Liver (tissue), 9 donors: ENCODE data around the gene PDGFD. TPM values are rescaled to one million over a fixed set of nuclear protein-coding genes. Genes with fewer than 3 reads are reported as not detected.

Source experiments
- DNase-seq: peaks from one replicate; pipeline ENCODE4 v3.0.0-alpha.2; 2017; ENCODE audit warnings: low spot score
- H3K27ac ChIP-seq, 2 donors: one replicate each; pipeline ENCODE4 v1.7.0; 2013; ENCODE audit warnings: inconsistent platforms in 2 of 2, low read length in 2 of 2, control low read depth in 1 of 2, low read depth in 1 of 2, mild to moderate bottlenecking in 1 of 2
- H3K27me3 ChIP-seq, 4 donors: one replicate each; pipeline versions ENCODE4 v1.6.1 to v1.7.0; 2013; ENCODE audit warnings: low read length in 3 of 4, inconsistent platforms in 1 of 4, mild to moderate bottlenecking in 1 of 4, moderate library complexity in 1 of 4; ENCODE audit not compliant: control insufficient read depth in 4 of 4, insufficient read depth in 4 of 4
- H3K36me3 ChIP-seq, 4 donors: one replicate each; pipeline versions ENCODE4 v1.6.1 to v1.7.0; 2013; ENCODE audit warnings: low read length in 3 of 4, mild to moderate bottlenecking in 3 of 4, low read depth in 1 of 4, moderate library complexity in 1 of 4; ENCODE audit not compliant: control insufficient read depth in 4 of 4, insufficient read depth in 3 of 4
- H3K4me1 ChIP-seq, 4 donors: one replicate each; pipeline versions ENCODE4 v1.6.1 to v1.7.0; 2013; ENCODE audit warnings: low read length in 3 of 4, mild to moderate bottlenecking in 3 of 4, moderate library complexity in 1 of 4; ENCODE audit not compliant: control insufficient read depth in 4 of 4, insufficient read depth in 4 of 4
- H3K4me3 ChIP-seq, 3 donors: one replicate each; pipeline versions ENCODE4 v1.6.1 to v1.7.0; 2013; ENCODE audit warnings: low read length in 3 of 3, control low read depth in 1 of 3, low read depth in 1 of 3, mild to moderate bottlenecking in 1 of 3
- H3K9ac ChIP-seq, 2 donors: one replicate each; pipeline ENCODE4 v1.7.0; 2013; ENCODE audit warnings: low read length in 2 of 2, mild to moderate bottlenecking in 2 of 2, moderate library complexity in 2 of 2, control low read depth in 1 of 2, low read depth in 1 of 2
- H3K9me3 ChIP-seq, 4 donors: one replicate each; pipeline versions ENCODE4 v1.6.1 to v1.7.0; 2013; ENCODE audit warnings: low read length in 3 of 4; ENCODE audit not compliant: control insufficient read depth in 4 of 4
- EGR1 ChIP-seq, 2 donors: IDR thresholded peaks; 2 replicates each; pipeline ENCODE4 v1.6.1; 2016 to 2018; ENCODE audit warnings: antibody characterized with exemption in 2 of 2, low read depth in 2 of 2
- FOXA1 ChIP-seq: IDR thresholded peaks from 2 replicates; pipeline ENCODE4 v1.6.1; 2016; ENCODE audit warnings: antibody characterized with exemption
- FOXA2 ChIP-seq: IDR thresholded peaks from 2 replicates; pipeline ENCODE4 v1.6.1; 2016; ENCODE audit warnings: antibody characterized with exemption
- GABPA ChIP-seq, 2 donors: IDR thresholded peaks in 1 of 2; conservative IDR thresholded peaks in 1 of 2; 2 replicates each; pipeline ENCODE4 v1.6.1; 2016; ENCODE audit warnings: antibody characterized with exemption in 2 of 2, mild to moderate bottlenecking in 1 of 2, moderate library complexity in 1 of 2
- HNF4A ChIP-seq, 2 donors: conservative IDR thresholded peaks; 2 replicates each; pipeline ENCODE4 v1.6.1; 2016; ENCODE audit warnings: antibody characterized with exemption in 2 of 2, mild to moderate bottlenecking in 2 of 2
- HNF4G ChIP-seq: IDR thresholded peaks from 2 replicates; pipeline ENCODE4 v1.6.1; 2016; ENCODE audit warnings: antibody characterized with exemption
- JUND ChIP-seq, 2 donors: IDR thresholded peaks; 2 replicates each; pipeline ENCODE4 v1.6.1; 2016; ENCODE audit warnings: antibody characterized with exemption in 2 of 2
- NR2F2 ChIP-seq: IDR thresholded peaks from 2 replicates; pipeline ENCODE4 v1.6.1; 2016; ENCODE audit warnings: antibody characterized with exemption
- RAD21 ChIP-seq, 2 donors: IDR thresholded peaks; 2 replicates each; pipeline ENCODE4 v1.6.1; 2016; ENCODE audit warnings: antibody characterized with exemption in 2 of 2, mild to moderate bottlenecking in 2 of 2
- RXRA ChIP-seq, 2 donors: IDR thresholded peaks; 2 replicates each; pipeline ENCODE4 v1.6.1; 2017 to 2018; ENCODE audit warnings: antibody characterized with exemption in 2 of 2, mild to moderate bottlenecking in 1 of 2
- SP1 ChIP-seq: IDR thresholded peaks from 2 replicates; pipeline ENCODE4 v1.6.1; 2018; ENCODE audit warnings: antibody characterized with exemption, mild to moderate bottlenecking
- TAF1 ChIP-seq: conservative IDR thresholded peaks from 2 replicates; pipeline ENCODE4 v1.6.1; 2016; ENCODE audit warnings: antibody characterized with exemption, mild to moderate bottlenecking
- YY1 ChIP-seq: IDR thresholded peaks from 2 replicates; pipeline ENCODE4 v1.6.1; 2016; ENCODE audit warnings: antibody characterized with exemption, mild to moderate bottlenecking
- WGBS: extraction: QIAGEN DNeasy Blood & Tissue Kit; methylation state at CpG from one replicate; pipeline ENCODE4 v1.1.7; 2013; 5-methylcytosine and 5-hydroxymethylcytosine counted together
- polyA plus RNA-seq, 2 donors: library from polyadenylated mRNA; stranded (reverse) in 1 of 2; unstranded in 1 of 2; fragments of 200-250 nt in 1 of 2; fragments of >200 nt in 1 of 2; fragmentation: Nextera tagmentation in 1 of 2; extraction: Ambion mirVana in 1 of 2; gene quantifications; one replicate each; pipeline versions ENCODE4 v1.2.1 to v1.2.3, GENCODE V29; 2013 to 2015
- total RNA-seq, 2 donors: library from RNA; depleted of rRNA; stranded (reverse); fragments of >200 nt; gene quantifications; one replicate each; pipeline ENCODE4 v1.2.3, GENCODE V29; 2014
- TF ChIP-seq, protein P1 (sequence below): IDR thresholded peaks from 2 replicates; pipeline ENCODE4 v1.6.1; 2016; ENCODE audit warnings: antibody characterized with exemption
- TF ChIP-seq, protein P2 (sequence below): fragments of 150-350 bp; IDR thresholded peaks from 2 replicates; pipeline ENCODE4 v1.5.1; 2017; ENCODE audit warnings: improper control_type of control experiment, low read depth, low read length; ENCODE audit not compliant: missing input control
- TF ChIP-seq, protein P3 (sequence below): IDR thresholded peaks from 2 replicates; pipeline ENCODE4 v1.6.1; 2016; ENCODE audit warnings: antibody characterized with exemption
- TF ChIP-seq, protein P4 (sequence below): IDR thresholded peaks from 2 replicates; pipeline ENCODE4 v1.6.1; 2016; ENCODE audit warnings: antibody characterized with exemption
- TF ChIP-seq, protein P5 (sequence below): IDR thresholded peaks from 2 replicates; pipeline ENCODE4 v1.6.1; 2016; ENCODE audit warnings: antibody characterized with exemption, mild to moderate bottlenecking
- donor health status: healthy.
- donor health status: healthy.
- donor health status: healthy.
- donor health status: healthy.
- donor health status: healthy.

Gene PDGFD
- total and polyA plus RNA-seq, 4 donors, result 1.0 to 3.3 (median 2.1) TPM

DNA sequence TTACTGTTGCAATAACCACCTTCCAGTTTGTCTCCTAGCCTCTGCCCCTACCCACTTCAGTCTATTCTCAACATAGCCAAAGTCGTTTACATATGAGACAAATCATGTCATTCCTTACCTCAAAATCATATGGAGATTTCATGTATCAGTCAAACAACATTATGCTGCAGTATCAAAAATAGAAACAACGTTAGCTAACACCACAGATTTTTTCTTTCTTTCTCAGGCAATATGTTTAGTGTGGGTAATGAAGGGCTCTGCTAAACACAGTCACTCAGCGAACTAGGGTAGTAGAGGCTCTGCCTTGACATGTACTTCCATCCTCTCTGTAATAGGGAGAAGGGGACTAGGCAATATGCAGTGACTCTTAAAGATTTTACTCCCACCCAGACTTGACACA lies 268.8 kb downstream of the PDGFD start:
- no peak overlapping the region for H3K9ac ChIP-seq
- H3K4me3 ChIP-seq, result no peak overlapping the region
- no peak for DNase-seq
- TF ChIP-seq HNF4G (no peak), RAD21 (IDR thresholded peaks at IDR 0.05) (no peak), EGR1 (IDR thresholded peaks at IDR 0.05; ENCODE audit: low read depth in 2 of 2) (no peak), TAF1 (no peak), SP1 (no peak), FOXA2 (no peak), NR2F2 (no peak), HNF4A (conservative IDR thresholded peaks at IDR 0.05) (no peak), GABPA (IDR thresholded peaks at IDR 0.05 in 1 of 2, conservative IDR thresholded peaks at IDR 0.05 in 1 of 2) (no peak), RXRA (IDR thresholded peaks at IDR 0.05) (no peak), YY1 (no peak)
- TF ChIP-seq, protein P1, sequence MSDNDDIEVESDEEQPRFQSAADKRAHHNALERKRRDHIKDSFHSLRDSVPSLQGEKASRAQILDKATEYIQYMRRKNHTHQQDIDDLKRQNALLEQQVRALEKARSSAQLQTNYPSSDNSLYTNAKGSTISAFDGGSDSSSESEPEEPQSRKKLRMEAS, result no peak
- TF ChIP-seq, protein P2, sequence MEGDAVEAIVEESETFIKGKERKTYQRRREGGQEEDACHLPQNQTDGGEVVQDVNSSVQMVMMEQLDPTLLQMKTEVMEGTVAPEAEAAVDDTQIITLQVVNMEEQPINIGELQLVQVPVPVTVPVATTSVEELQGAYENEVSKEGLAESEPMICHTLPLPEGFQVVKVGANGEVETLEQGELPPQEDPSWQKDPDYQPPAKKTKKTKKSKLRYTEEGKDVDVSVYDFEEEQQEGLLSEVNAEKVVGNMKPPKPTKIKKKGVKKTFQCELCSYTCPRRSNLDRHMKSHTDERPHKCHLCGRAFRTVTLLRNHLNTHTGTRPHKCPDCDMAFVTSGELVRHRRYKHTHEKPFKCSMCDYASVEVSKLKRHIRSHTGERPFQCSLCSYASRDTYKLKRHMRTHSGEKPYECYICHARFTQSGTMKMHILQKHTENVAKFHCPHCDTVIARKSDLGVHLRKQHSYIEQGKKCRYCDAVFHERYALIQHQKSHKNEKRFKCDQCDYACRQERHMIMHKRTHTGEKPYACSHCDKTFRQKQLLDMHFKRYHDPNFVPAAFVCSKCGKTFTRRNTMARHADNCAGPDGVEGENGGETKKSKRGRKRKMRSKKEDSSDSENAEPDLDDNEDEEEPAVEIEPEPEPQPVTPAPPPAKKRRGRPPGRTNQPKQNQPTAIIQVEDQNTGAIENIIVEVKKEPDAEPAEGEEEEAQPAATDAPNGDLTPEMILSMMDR, result no peak
- TF ChIP-seq, protein P3, sequence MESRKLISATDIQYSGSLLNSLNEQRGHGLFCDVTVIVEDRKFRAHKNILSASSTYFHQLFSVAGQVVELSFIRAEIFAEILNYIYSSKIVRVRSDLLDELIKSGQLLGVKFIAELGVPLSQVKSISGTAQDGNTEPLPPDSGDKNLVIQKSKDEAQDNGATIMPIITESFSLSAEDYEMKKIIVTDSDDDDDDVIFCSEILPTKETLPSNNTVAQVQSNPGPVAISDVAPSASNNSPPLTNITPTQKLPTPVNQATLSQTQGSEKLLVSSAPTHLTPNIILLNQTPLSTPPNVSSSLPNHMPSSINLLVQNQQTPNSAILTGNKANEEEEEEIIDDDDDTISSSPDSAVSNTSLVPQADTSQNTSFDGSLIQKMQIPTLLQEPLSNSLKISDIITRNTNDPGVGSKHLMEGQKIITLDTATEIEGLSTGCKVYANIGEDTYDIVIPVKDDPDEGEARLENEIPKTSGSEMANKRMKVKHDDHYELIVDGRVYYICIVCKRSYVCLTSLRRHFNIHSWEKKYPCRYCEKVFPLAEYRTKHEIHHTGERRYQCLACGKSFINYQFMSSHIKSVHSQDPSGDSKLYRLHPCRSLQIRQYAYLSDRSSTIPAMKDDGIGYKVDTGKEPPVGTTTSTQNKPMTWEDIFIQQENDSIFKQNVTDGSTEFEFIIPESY, result no peak
- no peaks in the 10 kb centered on the region for H3K36me3 ChIP-seq
- H3K27ac ChIP-seq, result no peak overlapping the region
- H3K9me3 ChIP-seq, result peaks cover 0 to 2% (median 0%) of the 10 kb centered on the region in 4 donors
- no peaks in the 10 kb centered on the region for H3K4me1 ChIP-seq
- 69% methylated on average over 3 of the region's 3 CpGs for WGBS
- H3K27me3 ChIP-seq, result no peaks in the 10 kb centered on the region

DNA sequence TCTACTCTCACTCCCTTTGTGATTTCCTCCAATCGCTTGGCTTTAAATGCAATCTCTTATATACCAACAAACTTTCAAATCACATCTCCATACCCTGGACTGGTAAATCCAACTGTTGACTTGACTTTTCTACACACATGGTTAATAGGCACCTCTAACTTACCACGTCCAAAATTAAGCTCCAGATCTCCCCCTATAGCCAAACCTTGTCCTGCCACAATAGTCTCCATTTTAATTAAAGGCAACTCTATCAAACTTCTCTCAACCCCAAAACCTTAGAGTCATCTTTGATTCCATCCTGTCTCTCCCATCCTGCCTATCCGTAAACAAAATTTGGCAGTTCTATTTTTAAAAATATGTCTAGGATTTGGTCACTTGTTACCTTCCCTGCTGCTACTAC lies 269.3 kb downstream of the PDGFD start:
- 73% methylated on average over 3 of the region's 3 CpGs for WGBS
- TF ChIP-seq, protein P3, result no peak
- no peak for TF ChIP-seq JUND (IDR thresholded peaks at IDR 0.05)
- TF ChIP-seq, protein P4, sequence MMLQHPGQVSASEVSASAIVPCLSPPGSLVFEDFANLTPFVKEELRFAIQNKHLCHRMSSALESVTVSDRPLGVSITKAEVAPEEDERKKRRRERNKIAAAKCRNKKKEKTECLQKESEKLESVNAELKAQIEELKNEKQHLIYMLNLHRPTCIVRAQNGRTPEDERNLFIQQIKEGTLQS, result no peak
- TF ChIP-seq, protein P5, sequence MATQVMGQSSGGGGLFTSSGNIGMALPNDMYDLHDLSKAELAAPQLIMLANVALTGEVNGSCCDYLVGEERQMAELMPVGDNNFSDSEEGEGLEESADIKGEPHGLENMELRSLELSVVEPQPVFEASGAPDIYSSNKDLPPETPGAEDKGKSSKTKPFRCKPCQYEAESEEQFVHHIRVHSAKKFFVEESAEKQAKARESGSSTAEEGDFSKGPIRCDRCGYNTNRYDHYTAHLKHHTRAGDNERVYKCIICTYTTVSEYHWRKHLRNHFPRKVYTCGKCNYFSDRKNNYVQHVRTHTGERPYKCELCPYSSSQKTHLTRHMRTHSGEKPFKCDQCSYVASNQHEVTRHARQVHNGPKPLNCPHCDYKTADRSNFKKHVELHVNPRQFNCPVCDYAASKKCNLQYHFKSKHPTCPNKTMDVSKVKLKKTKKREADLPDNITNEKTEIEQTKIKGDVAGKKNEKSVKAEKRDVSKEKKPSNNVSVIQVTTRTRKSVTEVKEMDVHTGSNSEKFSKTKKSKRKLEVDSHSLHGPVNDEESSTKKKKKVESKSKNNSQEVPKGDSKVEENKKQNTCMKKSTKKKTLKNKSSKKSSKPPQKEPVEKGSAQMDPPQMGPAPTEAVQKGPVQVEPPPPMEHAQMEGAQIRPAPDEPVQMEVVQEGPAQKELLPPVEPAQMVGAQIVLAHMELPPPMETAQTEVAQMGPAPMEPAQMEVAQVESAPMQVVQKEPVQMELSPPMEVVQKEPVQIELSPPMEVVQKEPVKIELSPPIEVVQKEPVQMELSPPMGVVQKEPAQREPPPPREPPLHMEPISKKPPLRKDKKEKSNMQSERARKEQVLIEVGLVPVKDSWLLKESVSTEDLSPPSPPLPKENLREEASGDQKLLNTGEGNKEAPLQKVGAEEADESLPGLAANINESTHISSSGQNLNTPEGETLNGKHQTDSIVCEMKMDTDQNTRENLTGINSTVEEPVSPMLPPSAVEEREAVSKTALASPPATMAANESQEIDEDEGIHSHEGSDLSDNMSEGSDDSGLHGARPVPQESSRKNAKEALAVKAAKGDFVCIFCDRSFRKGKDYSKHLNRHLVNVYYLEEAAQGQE, result no peak
- TF ChIP-seq, protein P2, result no peak
- TF ChIP-seq EGR1 (IDR thresholded peaks at IDR 0.05; ENCODE audit: low read depth in 2 of 2), result no peak
- TF ChIP-seq TAF1, result no peak
- no peak for TF ChIP-seq RXRA (IDR thresholded peaks at IDR 0.05)
- no peak for TF ChIP-seq NR2F2
- no peak for TF ChIP-seq SP1
- TF ChIP-seq FOXA1, result no peak
- no peak for TF ChIP-seq RAD21 (IDR thresholded peaks at IDR 0.05)
- no peak for TF ChIP-seq HNF4G
- TF ChIP-seq FOXA2, result no peak
- TF ChIP-seq YY1, result no peak
- TF ChIP-seq, protein P1, result no peak
- no peak overlapping the region for H3K4me3 ChIP-seq
- H3K4me1 ChIP-seq, result no peaks in the 10 kb centered on the region
- H3K9me3 ChIP-seq, result peaks cover 0 to 2% (median 0%) of the 10 kb centered on the region in 4 donors
- no peak overlapping the region for H3K9ac ChIP-seq
- H3K27ac ChIP-seq, result no peak overlapping the region
- H3K36me3 ChIP-seq, result no peaks in the 10 kb centered on the region
- no peaks in the 10 kb centered on the region for H3K27me3 ChIP-seq
- DNase-seq, result no peak
